Measurements from ENCODE around the gene ABHD17B.
"Not testable (repeated sequence)": the region's sequence is repeated elsewhere in the genome, so short reads cannot be mapped to it uniquely, and the experiment has no call there.

ABHD17B gene

DNA sequence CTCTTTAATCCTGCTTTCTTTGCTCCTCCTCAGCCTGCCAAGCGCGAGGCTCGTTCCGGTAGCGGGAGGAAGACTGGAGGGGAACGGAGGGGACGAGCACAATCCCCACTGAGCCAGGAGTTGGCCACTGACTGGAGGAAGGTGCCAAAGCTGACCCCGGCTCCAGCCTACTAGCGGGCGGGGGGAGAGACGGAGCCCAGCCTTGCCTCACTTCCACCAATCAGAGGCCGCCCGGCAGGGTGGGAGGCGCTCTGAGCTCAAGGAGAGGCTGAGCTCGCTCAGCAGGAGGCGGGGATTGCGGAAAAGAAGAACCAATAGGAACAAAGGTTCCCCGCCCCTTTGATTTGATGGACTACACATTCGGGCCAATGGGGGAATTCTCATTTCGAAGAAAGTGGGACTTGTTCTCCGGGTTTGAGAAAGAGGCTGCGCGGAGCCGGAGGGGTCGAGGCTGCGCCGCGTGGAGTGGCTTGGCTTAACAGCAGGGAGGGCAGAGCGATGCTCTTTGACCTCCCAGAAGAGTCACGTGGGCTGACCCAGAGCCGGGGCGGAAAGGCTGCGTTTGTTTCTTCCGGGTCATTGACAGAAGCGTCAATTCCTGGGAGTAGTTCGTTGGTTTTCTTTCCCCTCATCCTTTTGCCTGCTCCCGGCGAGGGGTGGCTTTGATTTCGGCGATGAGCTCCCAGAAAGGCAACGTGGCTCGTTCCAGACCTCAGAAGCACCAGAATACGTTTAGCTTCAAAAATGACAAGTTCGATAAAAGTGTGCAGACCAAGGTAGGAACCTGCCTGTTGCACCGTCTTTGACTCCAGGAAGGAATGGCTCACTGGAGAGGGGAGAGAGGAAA, at the start of gene ABHD17B, which contains the start of gene C9orf85:
Gene ABHD17B (minus strand): TSS at position 133 of the 847 bp plus-strand sequence. CDS start 36,113 bp downstream, outside the sequence.
Gene C9orf85 (plus strand): TSS at position 579 of the 847 bp plus-strand sequence. CDS start 96 bp downstream, at position 675.
- no peaks in the 10 kb centered on the region for H3K9me3 ChIP-seq (ENCODE audit: severe bottlenecking)
- H3K27ac ChIP-seq (ENCODE audit: poor library complexity, severe bottlenecking): peak within 1 kb of the TSS; percentile 79
- peaks cover 27% of the 10 kb centered on the region for H3K4me1 ChIP-seq (ENCODE audit: insufficient read depth, poor library complexity, severe bottlenecking)
- DNase-seq (ENCODE audit: low spot score) (peak; percentile 99), ATAC-seq (ENCODE audit: low read depth) (peak; percentile 93)
- no peak for TF ChIP-seq CTCF (IDR thresholded peaks at IDR 0.05; ENCODE audit: poor library complexity, severe bottlenecking)
- H3K27me3 ChIP-seq (ENCODE audit: insufficient read depth, poor library complexity, severe bottlenecking): no peaks in the 10 kb centered on the region
- H3K4me3 ChIP-seq (ENCODE audit: severe bottlenecking): peak within 1 kb of the TSS; percentile 93
- no peaks in the 10 kb centered on the region for H3K36me3 ChIP-seq (ENCODE audit: low read depth)

DNA sequence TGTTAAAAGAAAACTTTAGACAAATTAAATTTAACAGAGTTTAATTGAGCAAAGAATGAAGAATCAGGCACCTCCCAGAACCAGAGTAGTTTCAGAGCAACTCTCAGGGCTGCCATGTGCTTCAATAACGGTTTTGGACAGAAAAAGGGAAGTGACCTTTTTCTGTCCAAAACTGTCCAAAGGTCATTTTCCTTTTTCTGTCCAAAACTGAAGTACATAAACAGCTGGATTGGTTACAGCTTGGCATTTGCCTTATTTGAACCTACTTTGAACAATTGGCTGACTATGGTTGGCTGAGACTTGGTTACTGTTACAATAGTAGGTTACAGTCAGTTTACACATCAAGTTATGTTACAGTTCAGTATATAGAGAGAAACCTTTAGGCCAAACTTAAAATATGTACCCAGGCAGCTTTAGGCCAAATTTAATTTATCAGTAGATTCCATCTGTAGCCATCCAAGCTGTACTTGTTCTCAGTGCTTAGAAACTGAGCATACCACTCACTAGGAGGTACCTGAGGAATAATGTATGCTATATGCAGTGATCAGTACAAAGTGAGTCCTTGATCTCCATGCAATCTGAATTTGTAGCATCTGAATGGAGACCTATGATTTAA, 44.4 kb upstream of the ABHD17B start:
- ATAC-seq (ENCODE audit: low read depth) (no peak), DNase-seq (ENCODE audit: low spot score) (no peak)
- no peak overlapping the region for H3K4me3 ChIP-seq (ENCODE audit: severe bottlenecking)
- no peaks in the 10 kb centered on the region for H3K9me3 ChIP-seq (ENCODE audit: severe bottlenecking)
- H3K27me3 ChIP-seq (ENCODE audit: insufficient read depth, poor library complexity, severe bottlenecking): no peaks in the 10 kb centered on the region
- H3K4me1 ChIP-seq (ENCODE audit: insufficient read depth, poor library complexity, severe bottlenecking): no peaks in the 10 kb centered on the region
- TF ChIP-seq CTCF (IDR thresholded peaks at IDR 0.05; ENCODE audit: poor library complexity, severe bottlenecking): no peak
- no peak overlapping the region for H3K27ac ChIP-seq (ENCODE audit: poor library complexity, severe bottlenecking)
- H3K36me3 ChIP-seq (ENCODE audit: low read depth): peaks cover 5% of the 10 kb centered on the region

DNA sequence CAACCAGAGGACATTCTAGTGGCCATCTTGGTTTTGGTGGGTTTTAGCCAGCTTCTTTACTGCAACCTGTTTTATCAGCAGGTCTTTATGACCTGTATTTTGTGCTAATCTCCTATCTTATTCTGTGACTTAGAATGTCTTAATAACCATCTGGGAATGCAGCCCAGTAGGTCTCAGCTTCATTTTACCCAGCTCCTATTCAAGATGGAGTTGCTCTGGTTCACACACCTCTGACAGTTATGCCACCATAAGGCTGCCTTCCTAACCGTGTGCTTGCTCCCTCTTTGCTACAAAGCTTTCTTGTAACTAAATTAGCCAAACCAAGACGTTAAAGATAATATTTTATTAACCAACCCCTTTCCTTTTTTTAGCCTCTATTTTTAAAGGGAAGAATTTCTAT, 43.7 kb upstream of the ABHD17B start:
- not testable (repeated sequence) for DNase-seq (ENCODE audit: low spot score); H3K27ac ChIP-seq (ENCODE audit: poor library complexity, severe bottlenecking); ATAC-seq (ENCODE audit: low read depth); H3K9me3 ChIP-seq (ENCODE audit: severe bottlenecking); H3K4me1 ChIP-seq (ENCODE audit: insufficient read depth, poor library complexity, severe bottlenecking); H3K27me3 ChIP-seq (ENCODE audit: insufficient read depth, poor library complexity, severe bottlenecking); H3K4me3 ChIP-seq (ENCODE audit: severe bottlenecking)
- H3K36me3 ChIP-seq (ENCODE audit: low read depth): peaks cover 13% of the 10 kb centered on the region

DNA sequence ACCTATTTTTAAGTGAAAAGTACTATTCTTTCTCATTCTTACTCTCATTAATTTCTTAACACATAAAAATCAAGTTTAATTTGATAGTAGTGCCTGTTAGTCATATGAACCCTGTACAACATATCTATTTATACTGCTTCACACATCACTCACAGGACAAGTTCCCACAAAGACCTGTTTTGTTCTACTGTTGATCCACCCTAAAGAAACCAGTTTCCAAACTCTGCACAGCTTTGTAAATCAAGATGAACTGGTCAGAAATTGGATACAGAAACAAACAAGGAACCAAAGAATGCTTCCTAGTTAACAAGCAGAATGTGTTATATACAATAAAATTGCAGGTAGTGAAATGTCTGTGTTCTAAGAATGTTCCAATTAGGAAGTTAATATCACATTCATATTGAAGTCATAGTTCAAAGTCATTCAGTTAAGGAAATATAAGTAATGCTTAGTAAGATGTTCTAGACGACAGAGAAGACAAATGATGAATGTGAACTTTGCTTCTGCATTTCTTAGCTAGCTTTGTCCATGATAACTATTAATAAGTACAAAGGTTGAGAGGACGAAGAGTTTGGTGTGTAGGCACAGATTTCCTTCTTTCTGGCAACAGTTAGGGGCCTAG, 33.9 kb upstream of the ABHD17B start:
- TF ChIP-seq CTCF (IDR thresholded peaks at IDR 0.05; ENCODE audit: poor library complexity, severe bottlenecking): no peak
- Histone ChIP-seq H3K27me3 (ENCODE audit: insufficient read depth, poor library complexity, severe bottlenecking) (no peaks in the 10 kb centered on the region), H3K4me1 (ENCODE audit: insufficient read depth, poor library complexity, severe bottlenecking) (peaks cover 46% of the 10 kb centered on the region), H3K9me3 (ENCODE audit: severe bottlenecking) (no peaks in the 10 kb centered on the region), H3K4me3 (ENCODE audit: severe bottlenecking) (no peak overlapping the region), H3K36me3 (ENCODE audit: low read depth) (peaks cover 25% of the 10 kb centered on the region), H3K27ac (ENCODE audit: poor library complexity, severe bottlenecking) (peak overlapping the region; percentile 83)
- DNase-seq (ENCODE audit: low spot score) (no peak), ATAC-seq (ENCODE audit: low read depth) (peak; percentile 92)

- DNase-seq (ENCODE audit: low spot score): no peak
- H3K27ac ChIP-seq (ENCODE audit: poor library complexity, severe bottlenecking): peak overlapping the region; percentile 83
- H3K4me1 ChIP-seq (ENCODE audit: insufficient read depth, poor library complexity, severe bottlenecking): peaks cover 62% of the 10 kb centered on the region
- no peak overlapping the region for H3K4me3 ChIP-seq (ENCODE audit: severe bottlenecking)
- TF ChIP-seq CTCF (IDR thresholded peaks at IDR 0.05; ENCODE audit: poor library complexity, severe bottlenecking): no peak
- peaks cover 3% of the 10 kb centered on the region; the same call in 1 of the 2 replicates for H3K36me3 ChIP-seq (ENCODE audit: low read depth)
- H3K27me3 ChIP-seq (ENCODE audit: insufficient read depth, poor library complexity, severe bottlenecking): no peaks in the 10 kb centered on the region
- H3K9me3 ChIP-seq (ENCODE audit: severe bottlenecking): no peaks in the 10 kb centered on the region
- ATAC-seq (ENCODE audit: low read depth): peak; percentile 24; the same call in 1 of the 3 replicates
Observed at GRCh38 chr9:71941998-71942567, 31.1 kb upstream of the ABHD17B start.
